ENCODE results near the gene SPATA31C2.

SPATA31C2 gene

GRCh38 chr9:88085476-88085875, 52.8 kb downstream of the SPATA31C2 start:
- DNase-seq (ENCODE audit: low read depth in 2 of 2) = no peak
- H3K4me3 ChIP-seq (replicated peaks in 1 of 2; ENCODE audit: low read depth in 2 of 2, low read length in 2 of 2) = no peak overlapping the region
- TF ChIP-seq CTCF (IDR thresholded peaks at IDR 0.05; ENCODE audit: low read depth, low read length) = no peak

- no peak for TF ChIP-seq CTCF (IDR thresholded peaks at IDR 0.05; ENCODE audit: low read depth, low read length)
- peak in 1 of 2 donors; percentile 26 for DNase-seq (ENCODE audit: low read depth in 2 of 2)
- H3K4me3 ChIP-seq (replicated peaks in 1 of 2; ENCODE audit: low read depth in 2 of 2, low read length in 2 of 2) = no peak overlapping the region
Observed at GRCh38 chr9:88084357-88085183, 53.7 kb downstream of the SPATA31C2 start.

All from cardiac fibroblast (primary cell).